Measurements from ENCODE around the gene APPBP2.

DNA sequence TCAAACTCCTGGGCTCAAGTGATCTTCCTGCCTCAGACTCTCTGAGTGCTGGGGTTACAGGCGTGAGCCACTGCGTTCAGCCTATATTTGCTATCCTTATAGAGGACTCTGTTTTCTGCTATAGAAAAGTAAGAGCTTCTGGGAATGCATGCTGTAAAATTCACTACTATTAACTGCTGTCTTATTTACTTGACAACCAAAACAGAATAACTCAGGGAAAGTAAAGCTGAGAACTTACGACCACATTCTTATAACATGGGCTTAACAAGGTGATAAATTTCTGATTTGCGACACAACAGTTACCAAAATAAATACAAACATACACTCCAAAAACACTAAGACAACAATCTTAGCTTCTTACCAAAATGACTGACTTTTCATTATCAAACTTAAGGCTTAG is 23.9 kb downstream of the APPBP2 start:
- TF ChIP-seq POLR2A (IDR thresholded peaks at IDR 0.05): no peak
- TF ChIP-seq, protein P1, sequence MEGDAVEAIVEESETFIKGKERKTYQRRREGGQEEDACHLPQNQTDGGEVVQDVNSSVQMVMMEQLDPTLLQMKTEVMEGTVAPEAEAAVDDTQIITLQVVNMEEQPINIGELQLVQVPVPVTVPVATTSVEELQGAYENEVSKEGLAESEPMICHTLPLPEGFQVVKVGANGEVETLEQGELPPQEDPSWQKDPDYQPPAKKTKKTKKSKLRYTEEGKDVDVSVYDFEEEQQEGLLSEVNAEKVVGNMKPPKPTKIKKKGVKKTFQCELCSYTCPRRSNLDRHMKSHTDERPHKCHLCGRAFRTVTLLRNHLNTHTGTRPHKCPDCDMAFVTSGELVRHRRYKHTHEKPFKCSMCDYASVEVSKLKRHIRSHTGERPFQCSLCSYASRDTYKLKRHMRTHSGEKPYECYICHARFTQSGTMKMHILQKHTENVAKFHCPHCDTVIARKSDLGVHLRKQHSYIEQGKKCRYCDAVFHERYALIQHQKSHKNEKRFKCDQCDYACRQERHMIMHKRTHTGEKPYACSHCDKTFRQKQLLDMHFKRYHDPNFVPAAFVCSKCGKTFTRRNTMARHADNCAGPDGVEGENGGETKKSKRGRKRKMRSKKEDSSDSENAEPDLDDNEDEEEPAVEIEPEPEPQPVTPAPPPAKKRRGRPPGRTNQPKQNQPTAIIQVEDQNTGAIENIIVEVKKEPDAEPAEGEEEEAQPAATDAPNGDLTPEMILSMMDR (IDR thresholded peaks at IDR 0.05): no peak
